Progenitor cell of endocrine pancreas (in vitro differentiated cells): ENCODE results near the gene THEM5. TPM values are rescaled to one million over a fixed set of nuclear protein-coding genes. Genes with fewer than 3 reads are reported as not detected.
"Not testable (repeated sequence)": the region's sequence is repeated elsewhere in the genome, so short reads cannot be mapped to it uniquely, and the experiment has no call there.

Source experiments
- DNase-seq: peaks from one replicate; pipeline ENCODE4 v3.0.0; 2021; ENCODE audit warnings: low spot score; ENCODE audit not compliant: unreplicated experiment
- H3K27ac Mint-ChIP-seq: 2 replicates; pipeline ENCODE4 v1.8.0; 2021; ENCODE audit warnings: mild to moderate bottlenecking, moderate library complexity, mixed read lengths
- H3K27me3 Mint-ChIP-seq: 2 replicates; pipeline ENCODE4 v1.8.0; 2021; ENCODE audit warnings: mixed read lengths
- H3K36me3 Mint-ChIP-seq: 2 replicates; pipeline ENCODE4 v1.8.0; 2022; ENCODE audit warnings: mixed read lengths; ENCODE audit not compliant: insufficient read depth
- H3K4me1 Mint-ChIP-seq: 2 replicates; pipeline ENCODE4 v1.8.0; 2021; ENCODE audit warnings: low read depth, mixed read lengths
- H3K4me3 Mint-ChIP-seq: 2 replicates; pipeline ENCODE4 v1.8.0; 2021; ENCODE audit warnings: low read depth, mild to moderate bottlenecking, moderate library complexity, mixed read lengths
- H3K9me3 Mint-ChIP-seq: 2 replicates; pipeline ENCODE4 v1.8.0; 2021; ENCODE audit warnings: low read depth, mixed read lengths
- long read RNA-seq: library from polyadenylated mRNA; unstranded; transcript quantifications from one replicate; pipeline ENCODE4 v2.0.0, GENCODE V29; 2020
- total RNA-seq: library from RNA; stranded (reverse); gene quantifications from 2 replicates; pipeline ENCODE4 v1.2.1, GENCODE V29; 2021
- TF ChIP-seq, protein P1 (sequence below): fragments of 200-600 bp; sonication (generic); IDR thresholded peaks from one replicate; pipeline ENCODE4 v1.5.0; 2021; ENCODE audit warnings: antibody characterized with exemption, mild to moderate bottlenecking; ENCODE audit not compliant: unreplicated experiment

THEM5 gene, protein sequence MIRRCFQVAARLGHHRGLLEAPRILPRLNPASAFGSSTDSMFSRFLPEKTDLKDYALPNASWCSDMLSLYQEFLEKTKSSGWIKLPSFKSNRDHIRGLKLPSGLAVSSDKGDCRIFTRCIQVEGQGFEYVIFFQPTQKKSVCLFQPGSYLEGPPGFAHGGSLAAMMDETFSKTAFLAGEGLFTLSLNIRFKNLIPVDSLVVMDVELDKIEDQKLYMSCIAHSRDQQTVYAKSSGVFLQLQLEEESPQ
- not detected in 2 replicates for total RNA-seq
- long read RNA-seq, result 0 reads

DNA sequence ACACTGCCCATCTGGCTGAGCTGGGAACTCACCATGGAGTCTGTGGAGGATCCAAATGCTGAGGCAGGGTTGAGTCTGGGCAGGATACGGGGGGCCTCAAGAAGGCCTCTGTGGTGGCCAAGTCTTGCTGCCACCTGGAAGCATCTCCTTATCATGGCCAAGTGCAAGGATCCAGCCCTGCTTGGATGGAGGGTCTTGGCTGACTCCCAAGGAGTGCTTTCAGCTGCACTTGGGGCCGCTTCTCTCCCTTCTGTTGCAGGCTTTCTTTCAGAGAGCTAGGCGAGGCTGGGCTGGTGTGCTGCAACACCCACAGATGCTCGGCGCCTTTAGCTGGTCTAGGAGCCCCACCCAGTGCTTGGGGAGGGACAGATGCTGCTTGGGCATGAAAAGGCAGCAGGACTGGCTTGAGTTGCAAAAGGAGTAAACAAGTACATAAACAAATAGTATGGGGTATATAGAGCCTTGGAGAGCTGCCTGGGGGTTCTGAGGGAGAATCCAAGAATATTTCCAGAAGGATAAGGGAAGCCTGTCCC, at the start of gene THEM5:
THEM5 (minus strand) TSS at position 302 of the 533 bp plus-strand sequence; CDS start at position 155, 147 bp downstream.
- H3K27ac Mint-ChIP-seq, result peak within 1 kb of the TSS; percentile 49

DNA sequence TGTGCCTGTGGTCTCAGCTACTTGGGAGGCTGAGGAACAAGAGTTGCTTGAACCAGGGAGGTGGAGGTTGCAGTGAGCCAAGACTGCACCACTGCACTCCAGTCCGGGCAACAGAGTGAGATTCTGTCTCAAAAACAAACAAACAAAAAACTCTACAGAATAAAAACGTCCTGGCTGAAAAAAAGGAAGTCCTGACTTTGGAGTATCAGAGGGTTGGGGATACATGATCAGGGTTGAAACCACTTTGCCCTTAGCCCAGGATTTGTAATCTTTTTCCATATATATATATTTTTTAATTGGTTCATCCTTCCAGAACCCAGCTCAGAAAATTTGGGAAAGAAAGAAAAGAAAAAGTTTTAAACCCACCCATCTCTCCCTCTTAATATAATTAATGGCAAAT, 49.3 kb upstream of the THEM5 start:
- no peak for DNase-seq
- Mint-ChIP-seq H3K27ac (no peak overlapping the region), H3K27me3 (no peaks in the 10 kb centered on the region), H3K9me3 (peaks cover 29% of the 10 kb centered on the region), H3K36me3 (peaks cover 52% of the 10 kb centered on the region), H3K4me1 (peaks cover 3% of the 10 kb centered on the region), H3K4me3 (no peak overlapping the region)
- TF ChIP-seq, protein P1, sequence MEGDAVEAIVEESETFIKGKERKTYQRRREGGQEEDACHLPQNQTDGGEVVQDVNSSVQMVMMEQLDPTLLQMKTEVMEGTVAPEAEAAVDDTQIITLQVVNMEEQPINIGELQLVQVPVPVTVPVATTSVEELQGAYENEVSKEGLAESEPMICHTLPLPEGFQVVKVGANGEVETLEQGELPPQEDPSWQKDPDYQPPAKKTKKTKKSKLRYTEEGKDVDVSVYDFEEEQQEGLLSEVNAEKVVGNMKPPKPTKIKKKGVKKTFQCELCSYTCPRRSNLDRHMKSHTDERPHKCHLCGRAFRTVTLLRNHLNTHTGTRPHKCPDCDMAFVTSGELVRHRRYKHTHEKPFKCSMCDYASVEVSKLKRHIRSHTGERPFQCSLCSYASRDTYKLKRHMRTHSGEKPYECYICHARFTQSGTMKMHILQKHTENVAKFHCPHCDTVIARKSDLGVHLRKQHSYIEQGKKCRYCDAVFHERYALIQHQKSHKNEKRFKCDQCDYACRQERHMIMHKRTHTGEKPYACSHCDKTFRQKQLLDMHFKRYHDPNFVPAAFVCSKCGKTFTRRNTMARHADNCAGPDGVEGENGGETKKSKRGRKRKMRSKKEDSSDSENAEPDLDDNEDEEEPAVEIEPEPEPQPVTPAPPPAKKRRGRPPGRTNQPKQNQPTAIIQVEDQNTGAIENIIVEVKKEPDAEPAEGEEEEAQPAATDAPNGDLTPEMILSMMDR, result no peak

More for the DNA sequence above, at the start of gene THEM5:
- no peak for DNase-seq
- H3K36me3 Mint-ChIP-seq, result no peaks in the 10 kb centered on the region
- no peak within 1 kb of the TSS for H3K4me3 Mint-ChIP-seq
- H3K4me1 Mint-ChIP-seq, result no peaks in the 10 kb centered on the region
- peaks cover 11% of the 10 kb centered on the region for H3K27me3 Mint-ChIP-seq
- TF ChIP-seq, protein P1, result no peak
- H3K9me3 Mint-ChIP-seq, result no peaks in the 10 kb centered on the region

DNA sequence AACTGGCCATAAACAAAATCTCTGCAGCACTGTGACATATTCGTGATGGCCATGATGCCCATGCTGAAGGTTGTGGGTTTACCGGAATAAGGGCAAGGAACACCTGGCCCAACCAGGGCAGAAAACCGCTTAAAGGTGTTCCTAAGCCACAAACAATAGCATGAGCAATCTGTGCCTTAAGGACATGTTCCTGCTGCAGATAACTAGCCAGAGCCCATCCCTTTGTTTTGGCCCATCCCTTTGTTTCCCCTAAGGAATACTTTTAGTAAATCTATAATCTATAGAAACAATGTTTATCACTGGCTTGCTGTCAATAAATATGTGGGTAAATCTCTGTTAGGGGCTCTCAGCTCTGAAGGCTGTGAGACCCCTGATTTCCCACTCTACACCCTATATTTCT, 47.3 kb upstream of the THEM5 start:
- H3K27ac Mint-ChIP-seq, H3K4me1 Mint-ChIP-seq, DNase-seq, H3K27me3 Mint-ChIP-seq, H3K4me3 Mint-ChIP-seq: not testable (repeated sequence)
- H3K9me3 Mint-ChIP-seq, result peaks cover 23% of the 10 kb centered on the region
- peaks cover 40% of the 10 kb centered on the region for H3K36me3 Mint-ChIP-seq

DNA sequence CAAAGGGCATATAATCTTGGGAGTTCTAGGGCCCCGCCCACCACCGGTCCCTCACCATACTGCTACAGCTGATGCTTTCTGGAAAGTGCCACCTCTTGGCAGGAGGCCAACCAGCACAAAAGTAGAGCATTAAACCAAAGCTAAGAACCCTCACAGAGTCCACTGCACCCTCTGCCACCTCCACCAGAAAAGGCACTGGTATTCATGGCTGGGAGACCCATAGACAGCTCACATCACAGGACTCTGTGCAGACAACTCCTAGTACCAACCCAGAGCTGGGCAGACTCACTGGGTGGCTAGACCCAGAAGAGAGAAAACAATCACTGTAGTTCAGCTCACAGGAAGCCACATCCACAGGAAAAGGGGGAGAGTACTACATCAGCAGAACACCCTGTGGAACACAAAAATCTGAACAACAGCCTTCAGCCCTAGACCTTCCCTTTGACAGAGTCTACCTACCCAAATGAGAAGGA, 45.0 kb upstream of the THEM5 start:
- H3K4me1 Mint-ChIP-seq, result no peaks in the 10 kb centered on the region
- TF ChIP-seq, protein P1, result no peak
- H3K27ac Mint-ChIP-seq, result no peak overlapping the region
- H3K36me3 Mint-ChIP-seq, result peaks cover 34% of the 10 kb centered on the region
- DNase-seq, result no peak
- peaks cover 23% of the 10 kb centered on the region for H3K9me3 Mint-ChIP-seq
- no peak overlapping the region for H3K4me3 Mint-ChIP-seq
- no peaks in the 10 kb centered on the region for H3K27me3 Mint-ChIP-seq

DNA sequence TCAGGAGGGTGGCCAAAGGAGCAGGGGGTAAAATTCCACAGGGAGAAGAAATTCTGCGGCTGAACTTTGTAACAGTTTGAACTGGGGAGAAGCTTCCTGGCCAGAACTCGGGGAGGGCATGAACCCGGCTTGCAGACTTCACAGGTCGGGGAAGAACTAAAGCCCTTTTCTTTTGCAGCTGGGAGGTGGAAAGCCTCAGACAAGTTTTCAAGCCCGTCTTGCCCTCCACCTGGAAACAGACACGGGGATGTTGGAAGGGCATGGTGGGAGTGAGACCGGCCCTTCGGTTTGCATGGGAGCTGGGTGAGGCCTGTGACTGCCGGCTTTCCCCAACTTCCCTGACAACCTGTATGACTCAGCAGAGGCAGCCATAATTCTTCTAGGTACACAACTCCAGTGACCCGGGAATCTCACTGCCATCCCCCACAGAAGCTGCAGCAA, 44.5 kb upstream of the THEM5 start:
- no peak for DNase-seq
- H3K4me3 Mint-ChIP-seq, result no peak overlapping the region
- H3K9me3 Mint-ChIP-seq, result peaks cover 21% of the 10 kb centered on the region
- TF ChIP-seq, protein P1, result no peak
- no peaks in the 10 kb centered on the region for H3K4me1 Mint-ChIP-seq
- H3K27me3 Mint-ChIP-seq, result no peaks in the 10 kb centered on the region
- no peak overlapping the region for H3K27ac Mint-ChIP-seq
- H3K36me3 Mint-ChIP-seq, result peaks cover 36% of the 10 kb centered on the region
